Left colon (tissue), 2 donors: Measurements from ENCODE around the gene KIAA1755. TPM values are rescaled to one million over a fixed set of nuclear protein-coding genes. Genes with fewer than 3 reads are reported as not detected.

Experiments used
- ATAC-seq: fragments of 200-7000 bp; cut with Tn5 transposase; one replicate; pipeline ENCODE4 v1.9.1; 2020; ENCODE audit warnings: mild to moderate bottlenecking, moderate library complexity
- DNase-seq, 2 donors: peaks; one replicate each; pipeline ENCODE4 v3.0.0-alpha.2; 2020
- intact Hi-C, 2 donors: fragments of 100-400 bp; cut with DNase I in 1 of 2; cut with micrococcal nuclease in 1 of 2; formaldehyde crosslinking; loops; one replicate each; pipeline versions ENCODE4 v1.11.2 to v1.14.0; 2022; cut with DNase I, micrococcal nuclease
- total RNA-seq, 2 donors: library from RNA; stranded (reverse); fragmentation: NEBNext Ultra II Directional; extraction: Animal tissue kit (Norgen Biotek cat#: 25700); gene quantifications; one replicate each; pipeline ENCODE4 v1.2.1, GENCODE V29; 2021
- donor health status: DM: no; HTN: no; CAD: no.
- donor health status: DM: yes; HTN: yes; CAD: no.

KIAA1755 gene
- total RNA-seq, 2 donors from 2014 or later: 0.34 to 2.5 TPM

DNA sequence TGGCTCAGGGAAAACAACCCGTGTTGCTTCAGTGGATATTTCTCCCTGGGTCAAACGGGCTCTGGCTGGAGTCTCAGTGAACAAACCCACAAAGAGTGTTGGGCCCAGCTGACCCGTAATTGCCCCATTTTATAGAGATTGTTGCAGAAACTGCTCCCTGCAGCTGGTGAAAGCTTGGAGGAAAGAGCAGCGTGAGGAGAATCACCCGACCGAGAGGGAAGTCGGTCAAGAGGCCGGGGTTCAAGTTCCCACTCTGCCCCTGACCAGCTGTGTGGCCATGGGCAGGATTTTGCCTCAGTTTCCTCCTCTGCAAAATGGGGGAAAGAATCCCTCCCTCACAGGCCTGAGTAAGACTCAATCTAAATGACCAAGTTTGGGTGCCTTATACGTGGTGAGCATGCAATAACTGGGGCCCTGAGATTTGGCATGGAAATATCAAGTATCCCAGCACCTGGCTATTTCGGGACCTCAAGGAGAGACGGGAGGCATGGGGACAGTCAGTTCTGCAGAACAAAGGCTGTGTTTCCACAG lies 93.8 kb downstream of the KIAA1755 start:
- no peak for DNase-seq
- intact Hi-C loops: loop anchor here in 1 of 2 donors (10.0 kb wide), 1 partner anchor 102 kb away; no protein-coding TSS in a partner anchor
- ATAC-seq: no peak

DNA sequence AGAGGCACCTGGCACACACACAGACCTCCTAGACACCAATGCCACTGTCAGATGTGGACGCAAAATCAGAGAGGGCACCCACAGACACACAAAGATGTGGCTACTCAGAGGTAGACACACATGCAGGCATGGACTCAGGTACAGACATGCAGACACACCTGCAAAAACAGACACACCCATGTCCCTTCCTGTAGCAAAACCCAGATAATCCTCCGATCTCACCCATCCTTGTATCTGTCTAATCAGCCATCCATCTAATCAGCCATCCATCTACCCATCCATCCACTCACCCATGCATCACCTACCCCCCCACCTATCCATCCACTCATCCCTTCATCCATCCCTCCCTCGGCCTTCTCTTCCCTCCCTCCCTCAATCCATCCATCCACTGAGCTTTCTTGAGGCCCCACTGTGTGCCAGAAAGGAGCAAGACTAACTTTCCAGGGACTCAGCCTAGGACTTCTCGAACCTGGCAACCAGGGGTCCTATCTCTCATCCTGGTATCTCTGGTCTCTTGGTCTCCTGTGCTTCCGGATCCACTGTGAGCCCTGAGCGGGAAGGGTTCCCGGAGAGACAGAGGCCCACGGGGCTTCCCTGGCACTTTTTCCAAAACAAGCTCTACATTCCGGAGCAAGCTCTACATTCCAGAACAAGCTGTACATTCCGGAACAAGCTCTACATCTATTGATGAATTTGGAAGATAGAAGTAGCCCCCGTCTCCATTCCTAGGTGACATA lies 94.4 kb downstream of the KIAA1755 start:
- ATAC-seq (no peak), DNase-seq (no peak)
- intact Hi-C loops: loop anchor here in 1 of 2 donors (10.0 kb wide), 1 partner anchor 101 kb away; no protein-coding TSS in a partner anchor

DNA sequence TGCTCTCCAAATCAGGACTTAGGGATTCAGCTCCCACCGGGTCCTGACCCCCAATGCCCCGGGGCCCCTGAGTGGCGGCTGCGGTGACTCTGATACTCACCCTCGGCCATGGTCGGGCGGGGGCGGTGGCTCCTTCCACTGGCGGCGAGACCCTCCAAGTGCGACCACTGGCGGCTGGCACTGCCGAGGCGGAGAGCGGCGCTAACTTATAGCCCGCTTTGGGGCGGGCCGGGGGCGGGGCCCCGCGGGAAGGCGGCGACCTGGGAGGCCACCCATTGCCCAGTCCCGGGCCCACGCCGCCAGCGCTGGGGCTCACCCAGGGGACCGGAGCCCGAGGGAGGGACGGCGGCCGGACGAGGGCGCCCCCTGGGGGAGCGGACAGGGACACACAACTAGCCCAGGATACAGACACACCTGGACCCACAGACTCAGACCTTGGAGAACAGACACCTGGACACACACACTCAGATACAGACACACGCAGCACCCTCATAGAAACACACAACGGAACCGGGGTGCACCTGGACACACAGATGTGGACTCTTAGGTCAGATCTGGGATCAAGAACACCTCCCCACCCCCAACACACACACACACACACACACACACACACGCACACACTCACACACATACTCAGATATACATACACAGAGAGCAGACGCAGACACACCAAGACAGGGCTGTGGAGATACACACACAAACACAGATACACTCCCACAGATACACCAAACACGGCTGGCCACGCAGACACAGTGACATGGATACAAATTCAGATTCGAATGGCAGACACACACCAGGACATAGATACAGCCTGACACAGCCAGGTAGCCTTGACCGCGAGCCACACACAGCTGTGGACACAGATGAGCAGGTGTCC lies 95.2 kb downstream of the KIAA1755 start, which contains the start of gene TGM2:
Gene TGM2, minus strand, starts transcription at position 182 of the 877 bp plus-strand sequence. Its CDS starts 72 bp downstream, at position 110.
- DNase-seq (peak; percentile 73 to 79), ATAC-seq (peak; percentile 95)
- intact Hi-C loops: loop anchor here in 1 of 2 donors (10.0 kb wide), 1 partner anchor 101 kb away; no protein-coding TSS in a partner anchor

DNA sequence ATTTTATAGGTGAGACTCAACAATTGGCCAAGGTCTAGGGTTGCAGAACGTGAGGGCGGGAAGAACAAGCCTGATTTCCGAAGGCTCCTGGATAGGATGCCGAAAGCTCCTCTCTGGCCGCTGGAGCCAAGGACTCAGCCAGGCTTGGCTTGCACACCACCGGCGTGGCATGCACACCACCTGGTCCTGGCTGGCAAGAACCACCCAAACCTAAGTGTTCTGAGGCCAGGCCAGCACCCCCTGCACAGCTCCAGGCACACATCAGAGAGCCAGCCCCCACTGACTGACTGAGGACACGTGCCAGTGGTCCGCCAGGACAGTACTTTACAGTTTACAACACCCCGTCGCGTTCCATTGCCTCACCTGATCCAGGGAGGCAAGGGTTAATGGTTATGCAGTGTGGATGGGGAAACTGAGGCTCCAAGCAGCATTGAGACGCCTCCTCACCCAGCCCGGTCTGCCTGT lies 95.9 kb downstream of the KIAA1755 start:
- ATAC-seq: no peak
- no peak for DNase-seq
- intact Hi-C loops: loop anchor here (5.0 to 10.0 kb wide), 2 partner anchors 92 to 100 kb away; no protein-coding TSS in a partner anchor

DNA sequence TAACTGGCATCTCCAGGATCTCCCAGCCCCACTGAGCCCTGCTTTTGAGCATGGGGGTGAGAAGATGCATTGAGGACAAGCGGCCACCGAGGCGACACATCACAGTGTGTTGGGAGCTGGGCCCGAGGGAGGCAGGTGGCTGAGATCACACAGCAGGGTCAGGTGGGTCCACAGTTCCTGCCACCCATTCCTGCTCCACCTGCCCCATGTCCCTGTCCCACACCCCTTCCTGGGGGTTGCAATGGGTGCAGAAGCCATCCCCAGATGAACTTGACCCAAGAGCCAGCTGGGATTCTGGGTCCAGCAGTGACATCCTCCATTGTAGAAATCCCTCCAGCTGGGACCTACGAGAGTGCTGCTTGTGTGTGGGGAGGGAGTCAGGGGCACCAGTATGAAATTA lies 96.5 kb downstream of the KIAA1755 start:
- no peak for DNase-seq

DNA sequence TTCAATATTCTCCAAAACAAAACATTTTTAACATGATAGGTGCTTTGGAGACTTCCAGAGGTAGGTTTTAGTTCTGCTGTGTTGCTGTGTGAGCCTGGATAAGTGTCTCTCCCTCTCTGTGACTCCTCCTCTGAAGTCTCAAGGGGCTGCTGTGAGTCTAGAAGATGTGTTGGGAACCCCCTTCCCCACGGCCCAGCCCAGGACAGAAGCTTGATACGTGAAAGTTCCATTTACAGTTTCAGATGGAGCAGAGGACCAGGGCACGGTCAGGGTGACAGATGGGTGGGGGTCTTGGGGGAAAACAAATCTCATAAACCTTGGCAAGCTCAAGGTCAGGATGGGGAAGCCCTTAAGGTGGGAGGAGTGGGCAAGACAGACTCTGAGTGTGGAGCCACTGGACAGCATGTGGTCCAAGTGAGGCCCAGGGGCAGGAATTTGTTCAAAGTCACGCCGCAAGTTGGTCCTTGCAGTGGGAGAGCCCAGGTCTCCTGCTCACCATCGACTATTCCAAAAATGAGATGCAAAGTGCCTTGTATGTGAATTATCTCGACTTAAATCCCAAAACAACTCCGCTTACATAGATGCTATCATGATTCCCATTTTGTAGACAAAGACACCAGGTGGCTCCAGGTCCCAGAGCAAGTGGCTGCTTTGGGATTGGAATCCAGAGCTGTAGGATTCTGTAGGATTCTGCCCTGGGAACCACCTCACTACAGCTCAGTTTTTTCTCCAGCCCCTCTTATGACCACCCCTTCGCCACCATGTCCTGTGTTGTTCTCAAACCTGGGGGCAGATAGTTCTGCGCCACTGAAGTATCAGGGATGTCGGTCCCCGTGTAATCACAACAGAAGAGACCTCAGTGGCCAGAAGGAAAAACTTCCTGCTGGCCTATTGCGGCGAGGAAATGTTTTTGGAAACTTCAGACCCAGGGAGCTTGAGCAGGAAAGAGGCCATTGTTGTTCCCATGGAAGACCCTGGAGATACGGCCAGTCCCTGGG lies 97.4 kb downstream of the KIAA1755 start:
- intact Hi-C loops: loop anchor here (5.0 to 10.0 kb wide), 2 partner anchors 91 to 98 kb away; no protein-coding TSS in a partner anchor
- ATAC-seq (no peak), DNase-seq (no peak)

More for the DNA sequence above, 96.5 kb downstream of the KIAA1755 start:
- no peak for ATAC-seq
- intact Hi-C loops: loop anchor here (5.0 to 10.0 kb wide), 2 partner anchors 92 to 99 kb away; no protein-coding TSS in a partner anchor

DNA sequence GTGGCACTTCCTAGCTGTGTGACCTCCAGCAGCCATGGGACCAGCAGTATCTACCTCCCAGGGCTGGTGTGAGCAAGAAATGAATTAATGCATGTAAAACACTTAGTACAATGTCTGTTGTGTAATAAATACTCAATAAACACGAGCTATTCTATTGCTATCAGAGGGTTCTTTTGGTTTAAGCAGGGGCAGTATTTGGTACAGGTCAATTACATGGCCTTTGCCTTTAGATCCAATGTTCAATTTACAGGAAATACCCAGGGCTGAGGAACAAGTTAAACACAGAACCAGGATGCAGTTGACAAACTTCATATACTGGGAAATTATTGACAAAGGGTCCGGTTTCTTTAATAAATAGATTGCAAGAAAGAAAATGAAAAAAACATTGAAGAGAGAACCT lies 98.4 kb downstream of the KIAA1755 start:
- intact Hi-C loops: loop anchor here (5.0 to 10.0 kb wide), 2 partner anchors 90 to 97 kb away; no protein-coding TSS in a partner anchor
- no peak for DNase-seq
- no peak for ATAC-seq

DNA sequence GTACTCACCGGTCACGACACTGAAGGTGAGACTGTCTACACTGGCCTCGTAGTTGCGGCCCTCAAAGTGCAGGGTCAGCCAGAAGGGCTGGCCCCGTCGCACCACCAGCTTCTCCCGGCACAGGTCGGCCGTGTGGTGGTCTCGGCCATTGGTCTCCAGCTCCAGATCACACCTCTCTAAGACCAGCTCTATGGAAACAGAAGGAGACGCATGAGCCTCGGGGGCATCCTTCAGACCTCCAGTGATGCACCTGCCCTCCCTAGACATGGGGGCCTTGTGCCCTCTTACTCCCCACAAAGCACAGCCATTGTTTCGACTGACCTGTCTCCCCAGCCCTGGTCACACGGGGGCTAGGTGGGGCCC lies 99.1 kb downstream of the KIAA1755 start:
- ATAC-seq (no peak), DNase-seq (no peak)
- intact Hi-C loops: loop anchor here (5.0 to 10.0 kb wide), 2 partner anchors 89 to 97 kb away; no protein-coding TSS in a partner anchor

Other genes with a start within 250 kb of the KIAA1755 start
- gene TTI1, start 227.3 kb downstream of the KIAA1755 start, total RNA-seq: 10 to 100 TPM in 1 of 2 donors, 1 to 10 TPM in 1; 9.6 to 13.6 TPM
- gene RPRD1B, start 227.0 kb downstream of the KIAA1755 start, total RNA-seq: 10 to 100 TPM; 30.8 to 34.9 TPM
- 10 to 100 TPM; 26.9 to 33.9 TPM for gene TGM2, start 95.5 kb downstream of the KIAA1755 start, total RNA-seq
- gene BPI, start 43.4 kb upstream of the KIAA1755 start, total RNA-seq: not detected
- not detected for gene LBP, start 85.7 kb upstream of the KIAA1755 start, total RNA-seq
- gene SNHG17, start 174.6 kb upstream of the KIAA1755 start, total RNA-seq: 10 to 100 TPM; 15.8 to 43.5 TPM
- gene RALGAPB, start 212.1 kb upstream of the KIAA1755 start, total RNA-seq: 10 to 100 TPM; 37.1 to 44.4 TPM